ENCODE data around the gene SLC1A5.

DNA sequence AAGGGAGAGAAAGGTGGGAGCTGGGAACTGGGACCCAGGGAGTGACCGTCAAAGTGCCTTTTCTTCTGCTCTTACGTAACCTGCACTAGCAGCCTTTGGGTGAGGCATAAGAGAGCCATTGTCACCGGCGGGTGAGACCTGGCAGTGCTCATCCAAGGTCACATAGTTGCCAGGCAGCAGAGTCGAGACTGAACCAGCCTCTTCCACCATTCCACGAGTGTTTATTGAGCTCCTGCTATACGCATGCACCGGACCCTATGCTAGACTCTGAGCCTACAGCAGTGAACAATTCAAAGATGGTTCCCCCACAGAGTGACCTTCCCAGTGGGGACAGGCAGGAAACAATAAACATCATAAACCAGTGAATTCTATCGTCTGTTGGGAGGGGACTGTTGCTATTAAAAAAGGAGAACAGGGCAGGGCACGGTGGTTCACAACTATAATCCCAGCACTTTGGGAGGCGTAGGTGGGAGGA lies 23.5 kb downstream of the SLC1A5 start:
- TF ChIP-seq, protein P1, sequence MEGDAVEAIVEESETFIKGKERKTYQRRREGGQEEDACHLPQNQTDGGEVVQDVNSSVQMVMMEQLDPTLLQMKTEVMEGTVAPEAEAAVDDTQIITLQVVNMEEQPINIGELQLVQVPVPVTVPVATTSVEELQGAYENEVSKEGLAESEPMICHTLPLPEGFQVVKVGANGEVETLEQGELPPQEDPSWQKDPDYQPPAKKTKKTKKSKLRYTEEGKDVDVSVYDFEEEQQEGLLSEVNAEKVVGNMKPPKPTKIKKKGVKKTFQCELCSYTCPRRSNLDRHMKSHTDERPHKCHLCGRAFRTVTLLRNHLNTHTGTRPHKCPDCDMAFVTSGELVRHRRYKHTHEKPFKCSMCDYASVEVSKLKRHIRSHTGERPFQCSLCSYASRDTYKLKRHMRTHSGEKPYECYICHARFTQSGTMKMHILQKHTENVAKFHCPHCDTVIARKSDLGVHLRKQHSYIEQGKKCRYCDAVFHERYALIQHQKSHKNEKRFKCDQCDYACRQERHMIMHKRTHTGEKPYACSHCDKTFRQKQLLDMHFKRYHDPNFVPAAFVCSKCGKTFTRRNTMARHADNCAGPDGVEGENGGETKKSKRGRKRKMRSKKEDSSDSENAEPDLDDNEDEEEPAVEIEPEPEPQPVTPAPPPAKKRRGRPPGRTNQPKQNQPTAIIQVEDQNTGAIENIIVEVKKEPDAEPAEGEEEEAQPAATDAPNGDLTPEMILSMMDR (IDR thresholded peaks at IDR 0.05): no peak
- TF ChIP-seq POLR2A (IDR thresholded peaks at IDR 0.05): no peak
